Endothelial cell of umbilical vein (primary cell): ENCODE results near the gene ERO1A. TPM values are rescaled to one million over a fixed set of nuclear protein-coding genes. Genes with fewer than 3 reads are reported as not detected.

Experiments
- BruUV-seq: library from RNA; stranded (reverse); fragments of 400-500 nt; replicated peaks from 2 replicates; lab custom pipeline; 2021; lab: Mats Ljungman, UMichigan
- CTCF ChIA-PET: fragments of 300-600, 350-600 bp; sonication (Branson Sonifier 250); formaldehyde crosslinking; loops from one replicate; lab custom pipeline; 2021; ENCODE audit warnings: antibody characterized with exemption, inconsistent platforms; lab: Charles Lee
- POLR2A ChIA-PET: fragments of 300-600, 350-600 bp; sonication (Branson Sonifier 250); formaldehyde crosslinking; loops from one replicate; lab custom pipeline; 2021; ENCODE audit warnings: antibody characterized with exemption, inconsistent platforms; lab: Charles Lee
- DNase-seq: peaks from one replicate; pipeline ENCODE4 v3.0.0-alpha.2; 2011; ENCODE audit warnings: low read depth, low spot score
- FAIRE-seq: peaks from 2 replicates; lab custom pipeline; 2011; peaks lifted over from hg19 to GRCh38; lab: Jason Lieb, UNC
- H2AFZ ChIP-seq: 2 replicates; pipeline ENCODE4 v1.6.0; 2012; ENCODE audit warnings: low read depth, low read length, control low read depth, inconsistent platforms
- H3K27ac ChIP-seq: 2 replicates; pipeline ENCODE4 v1.5.1; 2011; ENCODE audit warnings: low read depth, mild to moderate bottlenecking, control low read depth, low read length, moderate library complexity; ENCODE audit not compliant: insufficient read depth
- H3K27me3 ChIP-seq, 2 experiments: 2 replicates each; pipeline versions ENCODE4 v1.6.0 to v1.6.1; 2011; ENCODE audit warnings: low read length in 2 of 2, mixed read lengths in 1 of 2; ENCODE audit not compliant: control insufficient read depth in 2 of 2, insufficient read depth in 2 of 2
- H3K36me3 ChIP-seq, 2 experiments: 2 replicates in 1 of 2; 3 replicates in 1 of 2; pipeline ENCODE4 v1.5.1; 2011; ENCODE audit warnings: low read length in 2 of 2, mild to moderate bottlenecking in 1 of 2, moderate library complexity in 1 of 2; ENCODE audit not compliant: control insufficient read depth in 2 of 2, insufficient read depth in 2 of 2; ENCODE audit errors: extremely low read depth in 1 of 2
- H3K4me1 ChIP-seq: 3 replicates; pipeline ENCODE4 v1.5.1; 2011; ENCODE audit warnings: mild to moderate bottlenecking, low read length; ENCODE audit not compliant: control insufficient read depth, insufficient read depth; ENCODE audit errors: extremely low read depth
- H3K4me2 ChIP-seq: 2 replicates; pipeline ENCODE4 v1.6.1; 2011; ENCODE audit warnings: low read length, control low read depth, mixed read lengths; ENCODE audit not compliant: insufficient read depth
- H3K4me3 ChIP-seq, 3 experiments: fragments of 200-600 bp in 1 of 3; sonication (generic), shearing (Covaris generic) in 1 of 3; replicated peaks in 1 of 3; 2 replicates each; pipeline ENCODE4 v1.5.1; 2011 to 2016; ENCODE audit warnings: control low read depth in 3 of 3, low read length in 3 of 3, mild to moderate bottlenecking in 2 of 3, inconsistent platforms in 1 of 3, low read depth in 1 of 3, moderate library complexity in 1 of 3; ENCODE audit not compliant: insufficient read depth in 1 of 3
- H3K79me2 ChIP-seq: 2 replicates; pipeline ENCODE4 v1.6.0; 2012; ENCODE audit warnings: low read length, inconsistent platforms; ENCODE audit not compliant: control insufficient read depth, insufficient read depth
- H3K9ac ChIP-seq: replicated peaks from 2 replicates; pipeline ENCODE3; 2011; ENCODE audit warnings: low read length, control low read depth; ENCODE audit not compliant: insufficient read depth; ENCODE audit errors: extremely low read depth
- H3K9me1 ChIP-seq: replicated peaks from 3 replicates; pipeline ENCODE4 v1.6.0; 2011; ENCODE audit warnings: mild to moderate bottlenecking, low read length; ENCODE audit not compliant: control insufficient read depth, insufficient read depth; ENCODE audit errors: extremely low read depth
- H3K9me3 ChIP-seq: replicated peaks from 2 replicates; pipeline ENCODE4 v1.5.1; 2012; ENCODE audit warnings: low read length, inconsistent platforms; ENCODE audit not compliant: control insufficient read depth, insufficient read depth
- H4K20me1 ChIP-seq: replicated peaks from 2 replicates; pipeline ENCODE3; 2011; ENCODE audit warnings: mild to moderate bottlenecking, low read length; ENCODE audit not compliant: control insufficient read depth, insufficient read depth; ENCODE audit errors: extremely low read depth
- CTCF ChIP-seq, 2 donors: IDR thresholded peaks; 1 replicate in 1 of 2; 2 replicates in 1 of 2; pipeline ENCODE4 v1.5.1; 2011; ENCODE audit warnings: low read length in 2 of 2, mild to moderate bottlenecking in 2 of 2, moderate library complexity in 2 of 2, control low read depth in 1 of 2, inconsistent platforms in 1 of 2, low read depth in 1 of 2; ENCODE audit not compliant: insufficient read depth in 1 of 2; ENCODE audit errors: extremely low read depth in 1 of 2
- EZH2 ChIP-seq: IDR thresholded peaks from 2 replicates; pipeline ENCODE4 v1.6.1; 2012; ENCODE audit warnings: borderline replicate concordance, low read depth, mild to moderate bottlenecking, moderate library complexity, low read length, inconsistent platforms; ENCODE audit not compliant: severe bottlenecking
- FOS ChIP-seq: IDR thresholded peaks from 2 replicates; pipeline ENCODE4 v1.6.1; 2011; ENCODE audit warnings: mild to moderate bottlenecking, low read length, moderate library complexity, borderline replicate concordance; ENCODE audit not compliant: insufficient read depth
- GATA2 ChIP-seq: IDR thresholded peaks from 2 replicates; pipeline ENCODE4 v1.7.0; 2011; ENCODE audit warnings: low read depth, mild to moderate bottlenecking, moderate library complexity, mixed read lengths, low read length; ENCODE audit not compliant: insufficient read length, insufficient read depth
- JUN ChIP-seq: IDR thresholded peaks from 2 replicates; pipeline ENCODE4 v1.6.1; 2011; ENCODE audit warnings: borderline replicate concordance, low read depth; ENCODE audit not compliant: insufficient read length, insufficient read depth
- MAX ChIP-seq: IDR thresholded peaks from 2 replicates; pipeline ENCODE4 v1.6.1; 2011; ENCODE audit not compliant: insufficient read depth, insufficient read length
- MYC ChIP-seq: IDR thresholded peaks from one replicate; pipeline ENCODE4 v1.6.1; 2011; ENCODE audit warnings: mild to moderate bottlenecking, low read depth, low read length
- POLR2A ChIP-seq: IDR thresholded peaks from 2 replicates; pipeline ENCODE4 v1.6.1; 2012; ENCODE audit warnings: low read depth, mild to moderate bottlenecking, control low read depth, low read length
- POLR2AphosphoS5 ChIP-seq: IDR thresholded peaks from 2 replicates; pipeline ENCODE4 v1.6.1; 2012; ENCODE audit warnings: low read depth, mild to moderate bottlenecking, control low read depth, low read length, moderate library complexity; ENCODE audit not compliant: insufficient read depth
- dilution Hi-C: fragments of 300-500 bp; cut with MboI; formaldehyde crosslinking; loops from one replicate; pipeline ENCODE4 v1.15.0; 2019; ENCODE audit warnings: low sequenced_read_pairs; ENCODE audit not compliant: extremely low pct_ligation_motif_present
- intact Hi-C: fragments of 100-400 bp; cut with micrococcal nuclease; formaldehyde crosslinking; loops from one replicate; pipeline ENCODE4 v1.10.0; 2022
- polyA plus RNA-seq, 4 experiments: library from polyadenylated mRNA; depleted of rRNA in 3 of 4; stranded (reverse) in 3 of 4; unstranded in 1 of 4; fragments of >200 nt; gene quantifications; 2 replicates each; pipeline versions ENCODE4 v1.2.1 to v1.2.3, GENCODE V29; 2011 to 2012; ENCODE audit warnings: missing spikeins in 1 of 4
- total RNA-seq: library from RNA; stranded (reverse); gene quantifications from 2 replicates; pipeline ENCODE4 v1.2.3, GENCODE V29; 2021

ERO1A gene
- total and polyA plus RNA-seq, 2 donors (not counting 3 experiments of a cell fraction or from before 2014, with no cell fraction given), result 20.7 to 71.4 TPM

- TF ChIP-seq FOS (no peak), POLR2A (no peak), MAX (no peak), GATA2 (no peak), POLR2AphosphoS5 (no peak), JUN (no peak), CTCF (IDR thresholded peaks at IDR 0.05; ENCODE audit: extremely low read depth in 1 of 2, insufficient read depth in 1 of 2, low read depth in 1 of 2, low read length in 2 of 2) (no peak), MYC (no peak), EZH2 (no peak)
- intact Hi-C loops (no loop called here), dilution Hi-C loops (no loop called here)
- POLR2A ChIA-PET, result no interaction called here
- no peak for FAIRE-seq
- H3K4me2 ChIP-seq, result no peak overlapping the region
- H3K9me3 ChIP-seq, result no peaks in the 10 kb centered on the region
- no peaks in the 10 kb centered on the region for H4K20me1 ChIP-seq
- CTCF ChIA-PET, result interaction anchor here (1.1 kb wide), 1 partner anchor 10 kb away, joined by 3 read pairs; no protein-coding TSS in a partner anchor
- H3K27me3 ChIP-seq, result no peaks in the 10 kb centered on the region
- H3K36me3 ChIP-seq, result no peaks in the 10 kb centered on the region
- H3K4me3 ChIP-seq, result no peak overlapping the region
- H3K9me1 ChIP-seq, result no peaks in the 10 kb centered on the region
- H3K79me2 ChIP-seq, result no peaks in the 10 kb centered on the region
- no peak overlapping the region for H2AFZ ChIP-seq
- no peak overlapping the region for H3K9ac ChIP-seq
- BruUV-seq, result no TSS peak
- DNase-seq, result no peak
- H3K4me1 ChIP-seq, result no peaks in the 10 kb centered on the region
- H3K27ac ChIP-seq, result no peak overlapping the region
Observed at GRCh38 chr14:52618602-52619001, 76.8 kb downstream of the ERO1A start.
